Measurements from ENCODE around the gene GRB10.
"Not testable (repeated sequence)": the region's sequence is repeated elsewhere in the genome, so short reads cannot be mapped to it uniquely, and the experiment has no call there.

The GRB10 gene

GRCh38 chr7:50778189-50778588 lies 4.5 kb downstream of the GRB10 start:
- no peak for DNase-seq

GRCh38 chr7:50775836-50776235 lies 6.9 kb downstream of the GRB10 start:
- DNase-seq = no peak

- DNase-seq = no peak
These were observed 7.5 kb downstream of the GRB10 start for GRCh38 chr7:50775231-50775630.

- DNase-seq = no peak
These were observed 8.4 kb downstream of the GRB10 start for GRCh38 chr7:50774319-50774718.

DNA sequence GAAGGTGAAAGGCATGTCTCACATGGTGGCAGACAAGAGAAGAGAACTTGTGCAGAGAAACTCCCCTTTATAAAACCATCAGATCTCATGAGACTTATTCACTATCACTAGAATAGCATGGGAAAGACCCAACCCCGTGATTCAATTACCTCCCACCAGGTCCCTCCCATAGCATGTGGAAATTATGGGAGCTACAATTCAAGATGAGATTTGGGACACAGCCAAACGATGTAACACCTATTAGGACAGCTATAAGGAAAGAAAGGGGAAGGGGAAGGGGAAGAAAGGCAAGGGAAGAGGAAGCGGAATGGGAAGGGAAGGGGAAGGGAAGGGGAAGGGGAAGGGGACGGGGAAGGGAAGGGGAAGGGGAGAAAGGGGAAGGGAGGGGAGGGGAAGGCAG lies 9.6 kb downstream of the GRB10 start:
- not testable (repeated sequence) for DNase-seq

GRCh38 chr7:50771120-50772002 lies 11.3 kb downstream of the GRB10 start:
- DNase-seq = no peak

DNA sequence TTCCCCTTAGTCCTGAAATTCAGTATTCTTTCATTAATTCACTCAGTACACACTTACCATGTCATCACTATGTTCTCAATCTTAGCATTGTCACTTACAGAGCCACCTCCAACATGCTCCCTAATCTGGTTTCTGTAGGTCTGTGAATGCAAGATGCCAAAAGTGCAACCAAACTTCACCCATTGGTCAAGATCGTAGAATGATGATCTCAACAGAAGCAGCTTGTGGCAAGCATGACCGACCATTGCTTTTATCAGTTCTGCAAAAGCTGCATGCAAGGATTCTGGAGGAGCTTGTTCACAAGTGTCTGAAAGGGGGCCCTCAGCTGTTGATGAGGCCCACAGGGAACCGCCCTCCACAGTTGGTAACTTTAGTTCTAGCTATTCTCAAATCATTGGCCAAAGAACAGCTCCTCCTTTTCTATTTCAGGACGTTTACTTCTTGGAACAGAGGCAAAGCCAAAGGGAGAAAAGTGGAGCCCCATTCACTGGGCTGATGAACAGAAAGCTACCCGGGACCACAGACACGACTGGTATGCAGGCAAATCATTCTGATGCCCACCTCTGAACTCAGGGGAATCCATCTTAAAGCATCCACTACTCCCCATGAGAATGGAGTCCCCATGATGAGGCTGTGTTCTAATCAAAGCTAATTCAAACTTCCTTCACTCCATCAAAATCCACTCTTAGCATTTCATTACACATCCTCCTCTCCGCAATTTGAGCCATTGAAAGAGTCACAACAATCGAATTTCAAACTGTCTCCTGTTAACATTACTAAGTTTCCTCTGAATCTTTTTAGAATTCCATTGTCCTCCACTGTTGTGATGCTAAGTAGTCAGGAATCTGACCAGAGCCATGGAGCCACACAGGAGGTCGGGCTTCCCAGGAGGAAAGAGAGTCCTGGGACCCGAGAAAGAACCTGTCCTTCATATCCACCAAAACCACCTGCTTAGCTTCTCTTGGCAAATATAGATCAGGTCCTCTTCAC lies 13.9 kb downstream of the GRB10 start:
- DNase-seq = no peak

GRCh38 chr7:50766849-50767207 lies 15.9 kb downstream of the GRB10 start:
- DNase-seq = no peak

- no peak for DNase-seq
These were observed 16.4 kb downstream of the GRB10 start for GRCh38 chr7:50766106-50766848.

GRCh38 chr7:50762337-50762736 lies 20.4 kb downstream of the GRB10 start:
- DNase-seq = no peak

GRCh38 chr7:50761713-50762112 lies 21.0 kb downstream of the GRB10 start:
- no peak for DNase-seq

- DNase-seq = no peak
These were observed 24.8 kb downstream of the GRB10 start for GRCh38 chr7:50757703-50758390.

DNA sequence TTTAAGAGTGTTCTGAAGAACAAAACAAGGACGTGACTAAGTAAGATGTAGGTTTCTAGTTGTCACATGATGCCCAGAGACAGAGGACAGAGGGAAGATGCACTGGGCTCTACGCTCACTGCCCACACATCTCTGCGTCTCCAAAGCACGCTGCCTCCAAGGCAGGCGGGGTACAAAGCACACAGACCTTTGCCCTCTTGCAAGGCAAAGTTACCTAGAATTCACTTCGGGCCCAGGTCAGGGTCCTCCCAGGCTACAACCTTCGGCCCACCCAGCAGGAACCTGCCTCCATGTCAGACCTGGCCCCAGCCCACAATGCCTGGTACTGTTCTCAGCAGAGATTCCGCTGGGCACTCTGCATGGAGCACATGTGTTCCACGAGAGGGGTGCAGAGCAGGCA lies 26.5 kb downstream of the GRB10 start:
- no peak for DNase-seq

- DNase-seq = no peak
These were observed 28.0 kb downstream of the GRB10 start for GRCh38 chr7:50754684-50755083.

GRCh38 chr7:50754241-50754640 lies 28.5 kb downstream of the GRB10 start:
- no peak for DNase-seq

DNA sequence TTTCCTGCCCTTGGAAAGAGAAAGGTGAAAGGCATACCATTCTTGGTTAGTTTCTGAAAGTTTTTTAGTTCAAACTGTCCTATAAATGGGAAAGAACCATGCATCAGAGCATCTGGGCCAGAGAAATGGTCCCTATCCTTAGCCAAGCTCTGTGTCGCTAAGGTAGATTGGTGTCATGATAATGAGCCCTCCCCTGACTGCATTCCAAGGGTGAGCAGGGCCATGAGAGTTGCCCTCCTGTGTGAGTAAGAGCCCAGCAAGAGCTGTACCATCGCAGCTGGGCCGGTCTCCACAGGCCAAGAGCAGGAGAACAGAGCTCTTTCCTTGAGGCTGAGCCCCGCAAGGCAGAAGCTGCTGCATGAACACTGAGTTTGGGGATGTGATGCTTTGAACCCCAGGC lies 30.3 kb downstream of the GRB10 start:
- DNase-seq = no peak

DNA sequence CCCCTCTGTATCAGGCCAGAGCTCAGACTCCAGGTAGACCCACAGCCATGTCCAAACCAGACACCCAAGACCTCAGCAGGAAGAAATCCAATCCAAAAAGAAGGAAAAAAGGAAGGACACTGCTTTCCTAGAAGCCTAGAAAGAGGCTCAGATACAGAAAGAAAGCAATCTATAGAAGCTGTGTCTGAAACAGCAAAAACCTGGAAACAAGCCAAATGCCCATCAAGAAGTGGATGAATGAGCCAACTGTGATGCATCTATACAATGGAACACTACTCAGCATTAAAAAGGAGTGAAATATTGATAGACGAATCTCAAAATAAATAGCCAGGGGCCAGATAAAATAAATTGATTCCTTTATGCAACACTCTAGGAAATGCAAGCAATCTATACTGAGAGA lies 31.6 kb downstream of the GRB10 start:
- no peak for DNase-seq

DNA sequence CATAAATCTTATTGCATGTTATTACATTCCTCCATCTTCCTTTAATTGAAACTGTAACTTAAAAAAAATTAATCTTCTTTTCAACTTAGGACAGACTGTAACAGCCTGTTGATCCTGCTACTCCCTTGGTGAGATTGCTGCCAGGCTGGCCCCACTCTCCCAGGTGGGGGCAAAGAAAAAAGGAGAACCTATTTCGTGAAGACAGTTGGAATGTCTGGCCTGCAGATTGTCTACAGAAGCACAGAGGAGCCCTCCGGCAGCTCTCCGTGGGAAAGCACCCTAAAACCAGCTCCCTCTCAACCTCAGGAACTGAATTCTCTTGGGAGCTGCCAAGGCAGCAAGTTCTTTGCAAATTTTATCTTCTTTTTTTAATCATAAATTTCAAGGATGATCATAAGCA lies 32.8 kb downstream of the GRB10 start:
- no peak for DNase-seq

DNA sequence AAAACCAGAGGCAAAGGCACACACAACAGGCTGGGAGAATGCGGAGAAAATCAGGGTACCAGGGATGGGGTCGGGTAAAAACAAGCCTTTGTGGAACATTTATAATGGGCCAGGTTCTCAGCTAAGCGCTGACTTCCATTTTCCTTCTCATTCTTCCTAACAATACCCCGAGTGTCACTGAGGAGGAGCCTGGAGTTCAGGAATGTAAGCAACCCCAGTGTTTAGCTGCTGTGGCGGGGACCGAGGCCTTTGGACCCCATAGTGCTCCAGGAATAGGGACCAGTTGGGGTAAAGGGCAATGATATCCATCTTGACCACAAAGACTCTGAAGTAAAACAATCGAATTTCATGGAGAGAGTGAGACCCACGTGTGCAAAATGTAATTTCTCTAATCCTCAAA lies 34.2 kb downstream of the GRB10 start:
- DNase-seq = no peak

- DNase-seq = no peak
These were observed 36.9 kb downstream of the GRB10 start for GRCh38 chr7:50745835-50746234.

DNA sequence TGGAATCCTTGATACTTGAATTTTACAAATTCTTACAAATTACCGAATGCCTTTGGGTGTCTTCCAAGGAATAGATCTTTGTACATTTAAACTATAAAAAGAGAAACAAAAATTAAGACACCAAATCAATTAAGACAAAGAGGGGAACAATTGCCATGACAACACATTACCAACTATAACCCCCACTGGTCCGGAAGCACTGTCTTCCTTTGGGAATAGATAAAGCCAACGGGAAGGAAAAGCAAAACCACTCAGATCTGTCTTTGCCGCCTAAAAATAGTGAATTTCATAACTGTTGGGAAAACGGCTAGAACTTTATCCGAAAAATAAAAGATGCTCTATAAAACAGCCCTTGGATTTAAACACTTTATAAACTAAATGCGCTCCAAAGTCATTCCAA lies 37.4 kb downstream of the GRB10 start:
- DNase-seq = no peak

GRCh38 chr7:50743893-50744292 lies 38.8 kb downstream of the GRB10 start:
- DNase-seq = no peak
